NCI-H524 treated with DMSO at 0.1 percent for 48 hours (cell line): ENCODE data around the gene ANKLE1.
A peak's percentile ranks its signal among the peaks of the same experiment; 100 is the strongest.
"Not testable (repeated sequence)": the region's sequence is repeated elsewhere in the genome, so short reads cannot be mapped to it uniquely, and the experiment has no call there.

Experiments
- DNase-seq: peaks from one replicate; lab custom pipeline; 2025; lab: John Stamatoyannopoulos, UW

ANKLE1 gene

GRCh38 chr19:17248011-17248776, 33.5 kb upstream of the ANKLE1 start:
- DNase-seq: peak; percentile 49

DNA sequence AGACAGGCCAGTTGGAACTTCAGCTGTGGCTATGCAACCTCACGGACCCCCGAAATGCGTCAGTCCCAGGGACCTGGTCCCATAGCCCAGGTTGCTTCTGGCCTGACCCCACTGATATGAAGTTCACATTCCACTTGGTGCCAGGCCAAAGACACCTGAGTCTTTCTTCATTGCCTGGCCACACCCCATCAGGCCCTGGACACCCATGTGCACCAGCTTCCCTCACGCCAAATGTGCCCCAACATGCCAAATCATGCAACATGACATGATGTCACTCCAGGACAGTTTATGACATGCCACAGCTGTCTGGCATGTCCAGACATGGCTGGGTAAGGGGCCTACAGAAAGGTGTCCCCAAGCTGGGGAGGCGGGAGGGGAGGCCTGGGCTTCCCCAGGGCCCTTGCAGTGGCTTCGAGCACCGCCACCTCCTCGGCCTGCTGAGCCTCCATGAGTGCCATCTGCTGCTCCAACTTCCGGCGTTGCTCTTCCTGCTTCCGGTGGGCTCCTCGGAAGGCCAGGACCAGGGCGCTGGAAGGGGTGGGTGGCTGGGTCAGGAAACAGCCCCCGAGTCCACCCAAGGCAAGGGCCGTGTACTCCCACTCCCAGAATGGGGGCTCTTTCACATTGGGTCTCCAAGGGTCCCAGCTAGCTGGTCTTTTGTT, 31.7 kb upstream of the ANKLE1 start:
- no peak for DNase-seq

DNA sequence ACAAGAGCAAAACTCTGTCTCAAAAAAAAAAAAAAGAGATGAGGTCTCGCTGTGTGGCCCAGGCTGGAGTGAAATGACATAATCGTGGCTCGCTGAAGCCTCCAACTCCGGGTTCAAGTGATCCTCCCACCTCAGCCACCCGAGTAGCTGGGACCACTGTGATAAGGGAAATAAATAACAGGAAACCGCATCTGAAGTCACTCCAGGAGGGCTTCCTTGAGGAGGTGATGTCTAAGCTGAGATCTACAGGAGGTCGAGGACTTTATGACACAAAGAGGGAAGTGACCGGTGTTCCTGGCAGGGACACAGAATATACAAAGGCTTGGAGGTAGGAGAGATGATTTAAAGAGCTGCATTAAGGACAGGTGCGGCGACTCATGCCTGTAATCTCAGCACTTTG, 27.1 kb upstream of the ANKLE1 start:
- DNase-seq: no peak

- DNase-seq: no peak
Observed at GRCh38 chr19:17255150-17255621, 26.5 kb upstream of the ANKLE1 start.

- no peak for DNase-seq
Observed at GRCh38 chr19:17256130-17256529, 25.6 kb upstream of the ANKLE1 start.

DNA sequence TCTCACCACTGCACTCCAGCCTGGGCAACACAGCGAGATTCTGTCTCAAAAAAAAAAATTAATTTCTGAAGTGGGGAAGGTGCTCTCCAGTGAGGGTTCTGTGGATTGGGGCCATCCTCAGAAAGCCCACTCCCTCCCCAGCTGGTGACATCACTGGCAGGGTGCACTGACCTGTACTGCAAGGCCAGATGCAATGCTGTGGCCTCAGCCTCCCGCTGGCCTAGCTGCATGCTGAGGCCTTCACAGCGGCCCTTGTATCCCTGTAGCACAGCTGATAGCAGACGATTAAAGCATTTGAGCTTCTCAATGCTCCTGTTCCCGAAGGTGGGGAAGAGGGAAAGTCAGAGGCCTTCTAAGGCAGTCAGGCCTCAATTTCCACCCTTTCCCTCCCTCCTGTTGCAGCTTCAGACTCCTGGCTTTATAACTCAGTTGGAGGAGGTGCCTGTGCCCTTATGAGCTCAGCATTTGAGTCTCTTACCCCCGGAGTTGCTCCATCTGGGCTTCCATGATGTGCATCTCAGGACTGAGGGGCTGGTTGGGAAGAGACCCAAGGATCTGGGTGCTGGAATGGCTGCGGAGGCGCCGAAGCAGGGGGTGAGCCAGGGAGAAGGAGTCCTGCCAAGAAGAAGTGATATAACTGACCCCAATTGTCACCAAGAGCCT, 22.5 kb upstream of the ANKLE1 start:
- no peak for DNase-seq

GRCh38 chr19:17259934-17260333, 21.8 kb upstream of the ANKLE1 start:
- no peak for DNase-seq

GRCh38 chr19:17260842-17261325, 20.8 kb upstream of the ANKLE1 start:
- peak; percentile 82 for DNase-seq

DNA sequence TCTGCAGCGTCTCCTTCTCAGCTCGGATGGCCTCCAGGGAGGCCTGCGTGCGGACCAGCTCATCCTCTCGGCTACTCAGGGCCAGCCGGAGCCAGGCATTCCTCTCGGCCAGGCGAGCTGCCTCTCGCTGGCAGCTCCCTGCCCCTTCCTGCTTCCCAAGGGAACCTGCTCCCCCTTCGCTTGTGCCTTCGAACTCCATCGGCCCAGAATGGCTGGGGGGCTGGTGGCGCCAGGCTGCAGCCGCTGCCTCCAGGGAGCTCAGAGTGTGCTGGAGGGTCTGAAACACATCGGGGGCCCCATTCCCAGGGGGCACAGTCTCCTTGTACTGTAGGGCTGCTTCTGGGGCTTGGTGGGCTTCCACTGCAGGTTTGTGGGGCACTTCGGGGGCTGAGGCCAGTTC, 19.1 kb upstream of the ANKLE1 start:
- no peak for DNase-seq

GRCh38 chr19:17263712-17264640, 17.7 kb upstream of the ANKLE1 start:
- DNase-seq: no peak

- no peak for DNase-seq
Observed at GRCh38 chr19:17264641-17264979, 17.1 kb upstream of the ANKLE1 start, which contains the start of gene USHBP1. Gene USHBP1, minus strand, starts transcription at chr19:17264745. Its CDS starts 446 bp downstream, at chr19:17264299.

GRCh38 chr19:17266026-17266425, 15.7 kb upstream of the ANKLE1 start:
- no peak for DNase-seq

- no peak for DNase-seq
Observed at GRCh38 chr19:17266589-17266974, 15.1 kb upstream of the ANKLE1 start.

DNA sequence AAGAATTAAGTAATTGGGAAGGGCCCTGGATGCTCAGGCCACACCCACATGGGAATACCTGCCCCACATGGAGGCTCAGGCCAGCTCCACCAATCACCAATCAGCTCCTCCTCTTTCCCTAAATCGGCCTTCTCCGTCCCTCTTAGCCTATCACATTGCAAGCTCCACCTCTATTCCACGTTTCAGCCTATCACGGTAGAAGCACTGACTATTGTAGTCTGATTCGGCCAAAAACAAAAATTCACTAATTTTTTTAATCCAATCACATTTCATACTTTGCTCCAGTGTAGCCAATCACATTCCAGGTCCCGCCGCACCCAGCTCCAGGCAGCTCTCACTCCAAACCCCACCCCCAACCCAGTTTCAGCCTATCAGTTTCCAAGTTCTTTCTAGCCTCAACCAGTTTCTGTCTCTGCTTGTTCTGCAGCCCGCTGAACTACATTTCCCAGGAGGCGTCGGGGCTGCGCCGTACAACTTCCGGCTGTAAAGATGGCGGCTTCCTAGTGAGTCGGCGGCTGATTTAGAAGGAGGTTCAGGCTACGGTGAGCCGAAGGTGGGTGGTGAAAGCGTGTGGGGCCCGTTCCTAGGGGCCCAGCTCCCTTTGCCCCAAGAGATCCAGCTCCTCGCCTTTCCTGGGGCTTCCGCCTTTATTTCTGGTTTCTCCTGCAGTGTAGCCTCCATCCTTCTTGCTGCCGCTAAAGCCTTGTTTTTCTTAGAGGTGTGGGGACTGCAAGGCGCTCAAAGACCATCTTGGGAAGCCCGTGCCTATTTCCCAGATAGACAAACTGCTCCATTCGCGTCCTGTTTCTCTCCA, 14.5 kb upstream of the ANKLE1 start, which contains the start of gene BABAM1:
TSS of gene BABAM1 (plus strand) at position 469 of the 814 bp plus-strand sequence. CDS start 1,364 bp downstream, outside the sequence.
- peak; percentile 100 for DNase-seq

GRCh38 chr19:17268754-17269153, 12.9 kb upstream of the ANKLE1 start:
- no peak for DNase-seq

DNA sequence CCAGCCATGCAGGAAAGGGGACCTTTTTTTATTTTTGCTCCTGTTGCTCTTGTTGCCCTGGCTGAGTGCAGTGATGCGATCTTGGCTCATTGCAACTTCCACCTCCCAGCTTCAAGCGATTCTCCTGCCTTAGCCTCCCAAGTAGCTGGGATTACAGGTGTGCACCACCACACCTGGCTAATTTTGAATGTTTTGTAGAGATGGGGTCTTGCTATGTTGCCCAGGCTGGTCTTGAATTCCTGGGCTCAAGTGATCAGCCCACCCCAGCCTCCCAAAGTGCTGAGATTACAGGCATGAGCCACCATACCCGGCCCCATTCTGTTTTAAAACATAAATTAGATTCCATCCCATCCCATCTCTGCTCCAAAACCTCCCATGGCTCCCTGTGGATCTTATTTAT, 6.8 kb upstream of the ANKLE1 start:
- DNase-seq: not testable (repeated sequence)

DNA sequence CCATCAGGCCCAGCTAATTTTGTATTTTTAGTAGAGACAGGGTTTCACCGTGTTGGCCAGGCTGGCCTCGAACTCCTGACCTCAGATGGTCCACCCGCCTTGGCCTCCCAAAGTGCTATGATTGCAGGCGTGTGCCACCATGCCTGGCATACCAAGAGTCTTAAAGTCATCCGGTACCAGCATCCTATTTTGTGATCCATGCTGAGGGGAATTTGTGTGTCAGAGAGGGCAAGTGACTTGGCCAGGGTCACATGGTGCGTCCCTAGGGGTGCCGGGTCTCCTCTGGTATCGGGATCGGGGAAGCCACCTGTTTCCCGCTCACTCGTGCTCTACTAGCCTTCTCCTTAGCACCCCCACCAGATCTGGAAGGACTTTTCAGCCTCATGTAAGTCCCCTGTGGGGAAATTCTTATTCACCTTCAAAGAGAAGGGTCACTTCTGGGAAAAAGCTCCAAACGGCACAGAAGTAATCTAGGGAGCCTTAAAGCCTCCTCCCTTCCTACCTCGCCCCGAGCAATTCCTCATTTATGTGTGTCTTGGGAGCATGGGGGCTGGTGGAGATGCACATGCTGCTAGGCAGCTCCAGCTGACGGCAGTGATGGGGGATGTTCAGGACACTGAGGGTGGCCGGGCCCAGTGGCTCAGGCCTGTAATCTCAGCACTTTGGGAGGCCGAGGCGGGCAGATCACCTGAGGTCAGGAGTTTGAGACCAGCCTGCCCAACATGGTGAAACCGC, 6.1 kb upstream of the ANKLE1 start:
- DNase-seq: no peak

GRCh38 chr19:17279436-17279835, 2.3 kb upstream of the ANKLE1 start:
- DNase-seq: no peak

DNA sequence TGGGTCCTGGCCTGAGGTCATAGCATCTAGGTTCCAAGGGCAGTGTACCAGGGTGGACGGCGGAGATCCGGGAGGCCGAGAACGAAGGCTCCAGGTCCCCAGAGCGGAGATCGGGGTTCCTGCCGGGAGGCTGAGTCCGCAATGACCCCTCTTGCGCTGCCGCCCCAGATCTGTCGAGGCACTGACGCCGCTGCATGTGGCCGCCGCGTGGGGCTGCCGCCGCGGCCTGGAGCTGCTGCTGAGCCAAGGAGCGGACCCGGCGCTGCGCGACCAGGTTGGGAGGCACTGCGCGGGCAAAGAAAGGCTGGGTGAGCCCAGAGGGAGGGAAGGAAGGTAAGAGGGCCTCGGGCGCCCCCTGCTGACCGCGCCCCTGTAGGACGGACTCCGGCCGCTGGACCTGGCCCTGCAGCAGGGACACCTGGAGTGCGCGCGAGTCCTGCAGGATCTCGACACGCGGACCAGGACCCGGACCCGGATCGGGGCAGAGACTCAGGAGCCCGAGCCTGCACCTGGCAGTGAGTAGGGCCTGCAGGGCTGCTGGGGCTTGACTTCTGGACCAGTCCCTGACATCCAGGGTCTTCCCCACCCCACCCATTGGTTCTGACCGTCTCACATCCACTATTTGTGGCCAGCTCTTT, 906 bp downstream of the ANKLE1 start:
- peak; percentile 66 for DNase-seq
